Measurements from ENCODE around the gene UHMK1.

UHMK1 gene

GRCh38 chr1:162502928-162503327 is 5.3 kb downstream of the UHMK1 start:
- no peak for DNase-seq (ENCODE audit: low read depth)
- H3K4me3 ChIP-seq (ENCODE audit: low read depth, low read length) = no peak overlapping the region

GRCh38 chr1:162527314-162527713 is 29.7 kb downstream of the UHMK1 start:
- no peak for DNase-seq (ENCODE audit: low read depth)
- no peak overlapping the region for H3K4me3 ChIP-seq (ENCODE audit: low read depth, low read length)

GRCh38 chr1:162530307-162530987 is 32.8 kb downstream of the UHMK1 start:
- H3K4me3 ChIP-seq (ENCODE audit: low read depth, low read length) = no peak overlapping the region
- no peak for DNase-seq (ENCODE audit: low read depth)

DNA sequence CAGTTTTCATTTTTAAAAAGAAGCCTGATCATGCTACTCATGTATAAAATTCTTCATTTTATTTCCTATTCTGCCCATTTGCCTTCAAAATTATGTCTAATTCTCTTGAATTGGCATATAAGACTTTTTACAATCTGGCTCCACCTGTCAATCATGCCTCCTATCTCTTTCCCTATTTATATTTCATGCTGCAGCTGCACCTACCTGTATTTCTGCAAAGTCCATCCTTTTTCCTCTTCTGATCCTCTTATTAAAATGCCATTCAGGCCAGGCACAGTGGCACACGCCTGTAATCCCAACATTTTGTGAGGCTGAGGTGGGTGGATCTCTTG is 33.3 kb downstream of the UHMK1 start:
- DNase-seq (ENCODE audit: low read depth) = no peak
- H3K4me3 ChIP-seq (ENCODE audit: low read depth, low read length) = no peak overlapping the region

- no peak overlapping the region for H3K4me3 ChIP-seq (ENCODE audit: low read depth, low read length)
- DNase-seq (ENCODE audit: low read depth) = no peak
Observed at GRCh38 chr1:162535501-162535900, 37.9 kb downstream of the UHMK1 start.

GRCh38 chr1:162536511-162536910 is 38.9 kb downstream of the UHMK1 start:
- no peak overlapping the region for H3K4me3 ChIP-seq (ENCODE audit: low read depth, low read length)
- DNase-seq (ENCODE audit: low read depth) = no peak

GRCh38 chr1:162537216-162537615 is 39.6 kb downstream of the UHMK1 start:
- no peak overlapping the region for H3K4me3 ChIP-seq (ENCODE audit: low read depth, low read length)
- DNase-seq (ENCODE audit: low read depth) = no peak

DNA sequence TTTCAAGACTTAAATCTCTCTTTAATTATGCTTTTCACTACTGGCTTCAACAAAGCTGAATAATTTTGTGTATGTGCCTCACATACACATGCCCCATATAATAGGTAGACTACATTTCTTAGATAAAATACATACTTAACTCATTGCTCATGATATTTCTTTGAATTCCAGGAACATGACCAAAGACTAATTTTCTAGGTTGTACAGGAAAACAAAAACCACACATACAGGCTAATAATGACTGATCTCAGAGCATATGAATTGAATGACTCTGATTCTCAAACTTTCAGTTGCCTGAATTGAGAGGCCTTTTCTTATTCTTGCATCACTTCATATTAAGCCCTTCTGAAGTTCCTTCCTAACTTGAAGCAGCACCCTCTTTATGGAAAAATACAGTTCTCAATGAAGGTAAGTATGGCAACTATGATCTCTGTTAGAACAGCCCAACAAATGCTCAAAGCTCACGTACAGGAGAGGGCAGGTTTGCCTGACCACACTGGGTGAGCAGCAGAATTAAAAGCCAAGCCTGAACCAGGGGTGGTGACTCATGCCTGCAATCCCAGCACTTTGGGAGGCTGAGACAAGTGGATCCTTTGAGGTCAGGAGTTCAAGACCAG is 41.3 kb downstream of the UHMK1 start:
- no peak overlapping the region for H3K4me3 ChIP-seq (ENCODE audit: low read depth, low read length)
- peak; percentile 55 for DNase-seq (ENCODE audit: low read depth)

- peak; percentile 95 for DNase-seq (ENCODE audit: low read depth)
- H3K4me3 ChIP-seq (ENCODE audit: low read depth, low read length) = no peak overlapping the region
Observed at GRCh38 chr1:162541619-162542141, 44.1 kb downstream of the UHMK1 start.

DNA sequence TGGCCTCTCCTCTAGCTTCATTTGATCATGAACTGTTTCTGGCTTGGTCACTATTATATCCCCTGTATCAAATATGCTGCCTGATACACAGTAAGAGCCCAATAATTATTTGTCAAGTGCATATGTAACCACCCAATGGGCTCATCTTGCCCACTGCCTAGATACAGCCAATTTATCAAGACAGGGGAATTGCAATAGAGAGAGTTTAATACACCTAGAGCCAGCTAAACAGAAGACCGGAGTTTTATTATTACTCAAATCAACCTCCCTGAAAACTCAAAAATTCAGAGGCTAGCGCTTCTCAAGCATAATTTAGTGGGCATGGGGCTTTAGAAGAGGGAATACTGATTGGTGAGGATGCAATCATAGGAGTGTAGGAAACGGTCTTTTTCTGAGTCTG is 45.6 kb downstream of the UHMK1 start:
- H3K4me3 ChIP-seq (ENCODE audit: low read depth, low read length) = no peak overlapping the region
- no peak for DNase-seq (ENCODE audit: low read depth)

DNA sequence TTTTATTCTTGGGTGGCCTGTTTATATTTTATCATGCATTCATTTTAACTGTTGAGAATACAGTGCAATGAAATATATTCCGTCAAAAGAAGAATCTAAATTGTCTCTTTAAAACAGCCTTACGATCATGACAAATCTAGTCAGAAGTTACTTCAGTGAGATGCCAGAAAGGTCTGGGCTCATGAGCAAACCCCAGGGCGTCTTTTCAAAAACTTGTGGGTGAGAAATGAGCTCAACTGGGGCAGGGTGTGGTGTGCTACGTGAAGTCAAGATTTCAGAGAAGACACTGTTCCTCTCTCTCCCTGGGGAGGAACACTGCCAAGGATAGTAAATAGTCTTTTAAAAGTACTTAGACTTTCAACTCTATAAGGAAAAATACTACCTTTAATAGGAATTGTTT is 50.6 kb downstream of the UHMK1 start:
- no peak overlapping the region for H3K4me3 ChIP-seq (ENCODE audit: low read depth, low read length)
- peak; percentile 53 for DNase-seq (ENCODE audit: low read depth)

- no peak overlapping the region for H3K4me3 ChIP-seq (ENCODE audit: low read depth, low read length)
- DNase-seq (ENCODE audit: low read depth) = no peak
Observed at GRCh38 chr1:162549001-162549400, 51.4 kb downstream of the UHMK1 start.

DNA sequence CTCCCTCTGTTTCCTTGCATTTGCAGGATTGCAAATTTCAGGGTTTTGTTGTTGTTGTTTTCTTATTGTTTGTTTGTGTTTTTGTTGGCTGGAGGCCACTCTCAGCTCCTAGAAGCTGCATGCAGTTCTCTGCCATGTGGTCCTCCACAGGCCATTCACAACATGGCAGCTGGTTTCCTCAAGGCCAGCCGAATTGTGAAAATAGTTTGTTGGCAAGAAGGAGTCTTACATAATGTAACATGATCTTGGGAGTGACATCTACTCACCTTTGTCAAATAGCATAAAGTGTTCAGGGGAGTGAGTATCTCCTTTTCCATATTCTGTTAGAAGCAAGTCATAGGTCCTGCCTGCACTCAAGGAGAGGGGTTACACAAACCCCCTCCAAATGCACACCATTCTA is 53.3 kb downstream of the UHMK1 start:
- H3K4me3 ChIP-seq (ENCODE audit: low read depth, low read length) = no peak overlapping the region
- no peak for DNase-seq (ENCODE audit: low read depth)

DNA sequence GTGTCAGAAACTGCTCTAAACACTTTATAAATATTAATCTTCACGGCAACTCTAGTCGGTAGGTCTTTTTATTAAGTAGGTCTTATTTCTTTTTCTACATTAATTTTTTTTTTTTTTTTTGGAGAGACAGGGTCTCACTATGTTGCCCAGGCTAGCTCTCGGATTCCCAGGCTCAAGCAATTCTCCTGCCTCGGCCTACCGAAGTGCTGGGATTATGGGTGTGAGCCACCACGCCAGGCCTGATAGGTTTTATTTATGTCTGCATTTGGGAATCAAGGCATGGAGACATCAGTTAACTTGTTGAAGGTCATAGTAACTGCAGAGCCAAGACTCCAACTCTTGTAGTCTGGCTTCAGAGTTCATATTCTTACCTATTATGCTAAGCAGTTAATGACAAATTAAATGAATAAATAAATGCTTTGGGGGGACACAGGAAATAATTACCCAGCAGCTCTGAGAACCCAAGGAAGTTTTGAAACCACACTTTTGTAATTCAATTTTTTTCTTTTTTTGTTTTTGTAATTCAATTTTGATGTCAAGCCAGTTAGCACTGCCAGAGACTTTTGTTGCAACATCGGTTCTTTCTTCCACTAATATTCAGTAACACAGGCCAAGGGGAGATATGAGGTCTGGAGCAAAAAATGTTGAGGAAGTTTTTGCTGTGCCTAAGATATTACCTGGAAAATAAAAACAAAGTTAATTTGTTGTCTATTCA is 54.5 kb downstream of the UHMK1 start:
- H3K4me3 ChIP-seq (ENCODE audit: low read depth, low read length) = no peak overlapping the region
- DNase-seq (ENCODE audit: low read depth) = no peak

- H3K4me3 ChIP-seq (ENCODE audit: low read depth, low read length) = no peak overlapping the region
- DNase-seq (ENCODE audit: low read depth) = no peak
Observed at GRCh38 chr1:162552684-162553252, 55.1 kb downstream of the UHMK1 start.

DNA sequence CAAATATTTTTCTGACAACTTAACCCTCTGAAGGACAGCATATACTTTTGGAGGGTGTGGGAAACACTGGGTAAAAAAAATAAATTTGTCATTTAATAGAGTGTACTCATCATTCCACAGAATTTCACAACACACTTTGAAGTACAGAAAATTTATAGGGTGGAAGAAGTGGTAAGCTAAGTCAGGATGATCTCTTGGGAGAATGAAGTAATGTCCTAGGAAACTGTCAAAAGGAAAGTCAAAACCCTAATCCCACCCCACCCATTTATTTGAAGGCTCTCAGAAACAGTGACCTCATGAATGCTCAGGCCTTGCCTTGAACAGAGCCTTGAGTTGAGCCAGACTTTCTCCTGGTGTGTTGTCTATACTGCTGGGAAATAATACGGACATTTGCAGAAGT is 56.6 kb downstream of the UHMK1 start:
- no peak overlapping the region for H3K4me3 ChIP-seq (ENCODE audit: low read depth, low read length)
- DNase-seq (ENCODE audit: low read depth) = peak; percentile 85

- no peak overlapping the region for H3K4me3 ChIP-seq (ENCODE audit: low read depth, low read length)
- no peak for DNase-seq (ENCODE audit: low read depth)
Observed at GRCh38 chr1:162557536-162557935, 59.9 kb downstream of the UHMK1 start.

DNA sequence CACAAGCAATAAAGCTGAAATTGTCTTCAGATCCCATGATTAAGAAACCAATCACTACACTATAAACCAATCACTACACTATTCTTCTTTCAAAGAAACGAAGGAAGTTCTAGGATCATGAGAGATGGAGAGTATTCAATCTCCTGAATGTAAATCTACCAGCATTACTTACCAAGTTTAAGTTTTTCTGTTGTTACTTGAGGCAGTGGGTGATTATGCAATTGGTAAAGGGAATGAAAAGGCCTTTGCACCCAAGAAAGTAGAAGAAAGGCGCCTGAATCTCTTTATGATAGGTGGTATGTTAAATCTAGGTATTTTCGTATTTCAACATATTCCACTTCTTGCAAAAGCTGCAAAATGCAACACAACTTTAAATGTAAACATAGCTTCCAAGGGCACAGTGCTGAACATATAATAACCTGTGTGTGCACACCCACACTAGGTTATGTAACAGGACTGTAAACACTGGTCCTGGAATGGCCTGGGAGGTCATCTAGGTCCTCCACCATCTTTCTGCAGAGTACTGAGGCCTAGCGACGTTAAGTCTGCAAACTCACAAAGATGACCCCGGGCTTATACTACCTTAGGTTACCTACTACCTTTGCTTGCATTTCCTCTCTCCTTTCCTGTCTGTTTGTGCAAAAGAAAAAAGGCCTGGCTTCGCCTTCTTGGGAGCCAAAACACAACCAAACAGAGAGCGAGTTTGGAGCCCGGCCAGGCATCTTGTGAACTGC is 62.9 kb downstream of the UHMK1 start:
- DNase-seq (ENCODE audit: low read depth) = no peak
- H3K4me3 ChIP-seq (ENCODE audit: low read depth, low read length) = peak overlapping the region; percentile 95

DNA sequence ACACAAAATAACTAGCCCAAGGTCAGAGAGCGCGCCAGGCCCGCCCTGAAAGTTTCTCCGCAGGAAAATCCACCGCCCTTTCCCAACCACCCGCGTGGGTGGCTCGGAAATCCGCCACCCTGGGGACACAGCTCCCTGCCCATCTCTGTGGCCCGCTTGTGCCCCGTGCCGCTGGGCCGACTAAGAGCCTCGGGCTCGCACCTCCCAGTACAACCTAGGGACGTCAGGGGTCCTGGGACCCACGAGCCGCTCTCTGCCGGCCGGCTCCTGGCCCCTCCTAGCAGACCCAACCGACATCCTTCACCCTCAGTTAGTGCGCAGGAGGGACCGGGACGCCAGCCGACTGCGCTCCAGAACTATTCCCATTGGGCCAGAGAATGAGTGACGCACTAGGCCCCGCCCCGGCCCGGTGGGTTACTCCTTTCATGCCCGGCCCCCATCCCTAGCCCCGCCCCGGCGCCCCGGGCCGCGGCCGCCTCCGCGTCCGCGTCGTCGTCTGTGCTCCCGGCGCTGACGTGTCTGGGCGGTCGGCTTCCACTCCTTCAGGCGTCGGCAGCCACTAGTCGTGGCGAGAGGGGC is 63.5 kb downstream of the UHMK1 start:
- H3K4me3 ChIP-seq (ENCODE audit: low read depth, low read length) = peak overlapping the region; percentile 95
- peak; percentile 94 for DNase-seq (ENCODE audit: low read depth)

Data from skeletal muscle cell (primary cell).